Neuron (in vitro differentiated cells): ENCODE measurements around the gene NEK1.
"Not testable (repeated sequence)": the region's sequence is repeated elsewhere in the genome, so short reads cannot be mapped to it uniquely, and the experiment has no call there.

Source experiments
- H2AFZ ChIP-seq: one replicate; pipeline ENCODE4 v1.6.1; 2013; ENCODE audit warnings: low read depth, mild to moderate bottlenecking, inconsistent platforms, low read length, moderate library complexity
- H3K27me3 ChIP-seq: one replicate; pipeline ENCODE4 v1.6.1; 2013; ENCODE audit warnings: low read length; ENCODE audit not compliant: insufficient read depth
- H3K36me3 ChIP-seq: one replicate; pipeline ENCODE4 v1.6.1; 2013; ENCODE audit warnings: low read length; ENCODE audit not compliant: insufficient read depth
- H3K4me1 ChIP-seq: one replicate; pipeline ENCODE4 v1.6.1; 2013; ENCODE audit warnings: low read length; ENCODE audit not compliant: insufficient read depth
- H3K4me3 ChIP-seq: 2 replicates; pipeline ENCODE4 v1.5.1; 2013; ENCODE audit warnings: mild to moderate bottlenecking, low read length, moderate library complexity
- H3K9me3 ChIP-seq: one replicate; pipeline ENCODE4 v1.6.1; 2013; ENCODE audit warnings: low read length

Gene NEK1

GRCh38 chr4:169492436-169493163, 119.8 kb downstream of the NEK1 start:
- Histone ChIP-seq H3K4me3 (no peak overlapping the region), H3K27me3 (no peaks in the 10 kb centered on the region), H3K9me3 (peaks cover 5% of the 10 kb centered on the region), H2AFZ (no peak overlapping the region), H3K4me1 (no peaks in the 10 kb centered on the region), H3K36me3 (no peaks in the 10 kb centered on the region)

- Histone ChIP-seq H3K4me3 (no peak overlapping the region), H3K36me3 (no peaks in the 10 kb centered on the region), H3K4me1 (no peaks in the 10 kb centered on the region), H3K27me3 (no peaks in the 10 kb centered on the region), H3K9me3 (peaks cover 5% of the 10 kb centered on the region), H2AFZ (no peak overlapping the region)
Measured at GRCh38 chr4:169491211-169491610, 121.2 kb downstream of the NEK1 start.

GRCh38 chr4:169489306-169489705, 123.1 kb downstream of the NEK1 start:
- no peaks in the 10 kb centered on the region for H3K36me3 ChIP-seq
- H3K4me1 ChIP-seq, result peaks cover 4% of the 10 kb centered on the region
- H2AFZ ChIP-seq, result no peak overlapping the region
- peaks cover 5% of the 10 kb centered on the region for H3K9me3 ChIP-seq
- H3K4me3 ChIP-seq, result no peak overlapping the region
- no peaks in the 10 kb centered on the region for H3K27me3 ChIP-seq

- H3K4me3 ChIP-seq, result no peak overlapping the region
- H3K9me3 ChIP-seq, result peaks cover 3% of the 10 kb centered on the region
- peaks cover 4% of the 10 kb centered on the region for H3K4me1 ChIP-seq
- no peaks in the 10 kb centered on the region for H3K27me3 ChIP-seq
- H2AFZ ChIP-seq, result peak overlapping the region; percentile 74
- H3K36me3 ChIP-seq, result no peaks in the 10 kb centered on the region
Measured at GRCh38 chr4:169485791-169486742, 126.3 kb downstream of the NEK1 start.

- no peak overlapping the region for H3K4me3 ChIP-seq
- peaks cover 4% of the 10 kb centered on the region for H3K4me1 ChIP-seq
- no peaks in the 10 kb centered on the region for H3K36me3 ChIP-seq
- H3K27me3 ChIP-seq, result no peaks in the 10 kb centered on the region
- peaks cover 5% of the 10 kb centered on the region for H3K9me3 ChIP-seq
- peak overlapping the region; percentile 74 for H2AFZ ChIP-seq
Measured at GRCh38 chr4:169485086-169485485, 127.3 kb downstream of the NEK1 start.

GRCh38 chr4:169484485-169484884, 127.9 kb downstream of the NEK1 start:
- H3K36me3 ChIP-seq, result no peaks in the 10 kb centered on the region
- no peak overlapping the region for H2AFZ ChIP-seq
- peaks cover 5% of the 10 kb centered on the region for H3K9me3 ChIP-seq
- H3K4me3 ChIP-seq, result no peak overlapping the region
- peaks cover 4% of the 10 kb centered on the region for H3K4me1 ChIP-seq
- no peaks in the 10 kb centered on the region for H3K27me3 ChIP-seq

- H3K4me1 ChIP-seq, result no peaks in the 10 kb centered on the region
- H3K36me3 ChIP-seq, result peaks cover 4% of the 10 kb centered on the region
- no peaks in the 10 kb centered on the region for H3K9me3 ChIP-seq
Measured at GRCh38 chr4:169464080-169464479, 148.3 kb downstream of the NEK1 start.

GRCh38 chr4:169460081-169460480, 152.3 kb downstream of the NEK1 start:
- Histone ChIP-seq H2AFZ (no peak overlapping the region), H3K9me3 (no peaks in the 10 kb centered on the region), H3K4me1 (no peaks in the 10 kb centered on the region), H3K4me3 (no peak overlapping the region), H3K27me3 (no peaks in the 10 kb centered on the region), H3K36me3 (peaks cover 4% of the 10 kb centered on the region)

More at GRCh38 chr4:169464080-169464479, 148.3 kb downstream of the NEK1 start:
- Histone ChIP-seq H2AFZ (no peak overlapping the region), H3K27me3 (no peaks in the 10 kb centered on the region), H3K4me3 (no peak overlapping the region)

- Histone ChIP-seq H3K9me3 (no peaks in the 10 kb centered on the region), H3K4me3 (no peak overlapping the region), H3K27me3 (no peaks in the 10 kb centered on the region)
Measured at GRCh38 chr4:169458575-169458974, 153.8 kb downstream of the NEK1 start.

GRCh38 chr4:169452644-169453043, 159.7 kb downstream of the NEK1 start:
- H2AFZ ChIP-seq, H3K36me3 ChIP-seq, H3K9me3 ChIP-seq, H3K4me1 ChIP-seq, H3K27me3 ChIP-seq, H3K4me3 ChIP-seq: not testable (repeated sequence)

More at GRCh38 chr4:169458575-169458974, 153.8 kb downstream of the NEK1 start:
- H2AFZ ChIP-seq, result no peak overlapping the region
- H3K36me3 ChIP-seq, result peaks cover 4% of the 10 kb centered on the region
- no peaks in the 10 kb centered on the region for H3K4me1 ChIP-seq

GRCh38 chr4:169448935-169449334, 163.4 kb downstream of the NEK1 start:
- not testable (repeated sequence) for H3K36me3 ChIP-seq, H3K4me3 ChIP-seq, H3K9me3 ChIP-seq, H3K4me1 ChIP-seq, H3K27me3 ChIP-seq, H2AFZ ChIP-seq

- Histone ChIP-seq H3K27me3 (no peaks in the 10 kb centered on the region), H3K4me1 (no peaks in the 10 kb centered on the region), H3K36me3 (no peaks in the 10 kb centered on the region), H3K9me3 (peaks cover 8% of the 10 kb centered on the region), H2AFZ (no peak overlapping the region), H3K4me3 (no peak overlapping the region)
Measured at GRCh38 chr4:169446824-169447223, 165.6 kb downstream of the NEK1 start.

GRCh38 chr4:169443748-169444147, 168.6 kb downstream of the NEK1 start:
- Histone ChIP-seq H3K4me3 (no peak overlapping the region), H3K27me3 (no peaks in the 10 kb centered on the region), H3K9me3 (peaks cover 6% of the 10 kb centered on the region), H3K4me1 (peaks cover 5% of the 10 kb centered on the region), H2AFZ (no peak overlapping the region), H3K36me3 (no peaks in the 10 kb centered on the region)
